ENCODE measurements around the gene TSKU.

DNA sequence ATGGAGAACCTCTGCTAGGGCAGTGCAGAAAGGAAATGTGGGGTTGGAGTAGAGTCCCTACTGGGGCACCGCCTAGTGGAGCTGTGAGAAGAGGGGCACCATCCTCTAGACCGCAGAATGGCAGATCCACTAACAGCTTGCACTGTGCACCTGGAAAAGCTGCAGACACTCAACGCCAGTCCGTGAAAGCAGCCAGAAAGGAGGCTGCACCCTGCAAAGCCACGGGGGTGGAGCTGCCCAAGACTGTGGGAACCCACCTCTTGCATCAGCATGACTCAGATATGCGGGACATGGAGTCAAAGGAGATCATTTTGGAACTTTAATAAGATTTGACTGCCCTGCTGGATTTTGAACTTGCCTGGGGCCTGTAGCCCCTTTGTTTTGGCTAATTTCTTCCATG, 8.7 kb downstream of the TSKU start:
- TF ChIP-seq, protein P1, sequence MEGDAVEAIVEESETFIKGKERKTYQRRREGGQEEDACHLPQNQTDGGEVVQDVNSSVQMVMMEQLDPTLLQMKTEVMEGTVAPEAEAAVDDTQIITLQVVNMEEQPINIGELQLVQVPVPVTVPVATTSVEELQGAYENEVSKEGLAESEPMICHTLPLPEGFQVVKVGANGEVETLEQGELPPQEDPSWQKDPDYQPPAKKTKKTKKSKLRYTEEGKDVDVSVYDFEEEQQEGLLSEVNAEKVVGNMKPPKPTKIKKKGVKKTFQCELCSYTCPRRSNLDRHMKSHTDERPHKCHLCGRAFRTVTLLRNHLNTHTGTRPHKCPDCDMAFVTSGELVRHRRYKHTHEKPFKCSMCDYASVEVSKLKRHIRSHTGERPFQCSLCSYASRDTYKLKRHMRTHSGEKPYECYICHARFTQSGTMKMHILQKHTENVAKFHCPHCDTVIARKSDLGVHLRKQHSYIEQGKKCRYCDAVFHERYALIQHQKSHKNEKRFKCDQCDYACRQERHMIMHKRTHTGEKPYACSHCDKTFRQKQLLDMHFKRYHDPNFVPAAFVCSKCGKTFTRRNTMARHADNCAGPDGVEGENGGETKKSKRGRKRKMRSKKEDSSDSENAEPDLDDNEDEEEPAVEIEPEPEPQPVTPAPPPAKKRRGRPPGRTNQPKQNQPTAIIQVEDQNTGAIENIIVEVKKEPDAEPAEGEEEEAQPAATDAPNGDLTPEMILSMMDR (IDR thresholded peaks at IDR 0.05), result no peak
- TF ChIP-seq POLR2A (IDR thresholded peaks at IDR 0.05) (no peak), EP300 (IDR thresholded peaks at IDR 0.05) (peak in 1 of 2 donors; percentile 40)
